ENCODE results near the gene PDZD4. TPM values are rescaled to one million over a fixed set of nuclear protein-coding genes. Genes with fewer than 3 reads are reported as not detected.

The PDZD4 gene, protein sequence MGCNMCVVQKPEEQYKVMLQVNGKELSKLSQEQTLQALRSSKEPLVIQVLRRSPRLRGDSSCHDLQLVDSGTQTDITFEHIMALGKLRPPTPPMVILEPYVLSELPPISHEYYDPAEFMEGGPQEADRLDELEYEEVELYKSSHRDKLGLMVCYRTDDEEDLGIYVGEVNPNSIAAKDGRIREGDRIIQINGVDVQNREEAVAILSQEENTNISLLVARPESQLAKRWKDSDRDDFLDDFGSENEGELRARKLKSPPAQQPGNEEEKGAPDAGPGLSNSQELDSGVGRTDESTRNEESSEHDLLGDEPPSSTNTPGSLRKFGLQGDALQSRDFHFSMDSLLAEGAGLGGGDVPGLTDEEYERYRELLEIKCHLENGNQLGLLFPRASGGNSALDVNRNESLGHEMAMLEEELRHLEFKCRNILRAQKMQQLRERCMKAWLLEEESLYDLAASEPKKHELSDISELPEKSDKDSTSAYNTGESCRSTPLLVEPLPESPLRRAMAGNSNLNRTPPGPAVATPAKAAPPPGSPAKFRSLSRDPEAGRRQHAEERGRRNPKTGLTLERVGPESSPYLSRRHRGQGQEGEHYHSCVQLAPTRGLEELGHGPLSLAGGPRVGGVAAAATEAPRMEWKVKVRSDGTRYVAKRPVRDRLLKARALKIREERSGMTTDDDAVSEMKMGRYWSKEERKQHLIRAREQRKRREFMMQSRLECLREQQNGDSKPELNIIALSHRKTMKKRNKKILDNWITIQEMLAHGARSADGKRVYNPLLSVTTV
- 1 to 10 TPM in 2 of 3 donors, under 1 TPM in 1; 0.81 to 1.4 (median 1.4) TPM for total RNA-seq

DNA sequence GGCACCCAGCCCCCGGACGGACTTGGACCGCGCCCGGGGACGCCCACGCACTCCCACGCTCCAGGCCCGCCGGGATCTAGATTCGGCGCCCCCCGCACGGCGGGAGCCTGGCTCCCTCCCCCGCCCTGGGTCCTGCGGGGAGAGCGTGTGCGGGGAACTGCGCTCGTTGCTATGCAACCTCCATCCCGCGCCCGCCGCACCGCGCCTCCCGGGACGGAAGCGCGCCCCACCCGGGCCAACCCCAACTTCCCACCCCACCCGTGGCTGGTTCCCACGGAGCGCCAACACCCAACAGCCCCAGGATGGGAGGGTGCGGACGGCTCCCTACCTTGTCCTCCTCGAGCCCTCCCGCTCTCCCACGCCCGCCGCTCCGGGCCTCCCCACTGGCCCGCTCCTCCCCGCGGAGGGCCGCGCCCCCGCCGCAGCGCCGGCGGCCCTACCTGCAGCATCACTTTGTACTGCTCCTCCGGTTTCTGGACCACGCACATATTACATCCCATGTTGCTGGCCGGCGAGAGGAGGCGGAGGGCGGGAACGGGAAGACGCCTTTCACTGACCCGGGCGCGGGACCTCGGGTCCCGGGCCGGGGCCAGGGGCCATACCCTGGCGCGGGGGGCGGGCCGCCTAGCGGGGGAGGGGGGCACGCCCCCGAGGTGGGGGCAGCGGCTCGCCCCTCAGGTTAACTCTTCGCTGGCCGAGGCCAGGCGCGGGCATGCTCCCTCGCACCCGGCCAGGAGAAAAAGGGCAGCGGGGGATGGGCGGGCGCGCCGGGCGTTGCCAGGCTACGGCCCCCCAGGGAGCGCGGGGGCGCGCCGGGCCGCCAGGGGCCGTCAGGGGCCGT, at the start of gene PDZD4:
Gene PDZD4, minus strand, starts transcription at position 746 of the 841 bp plus-strand sequence. Its CDS starts 246 bp downstream, at position 500.
- no peaks in the 10 kb centered on the region for H3K9me3 Mint-ChIP-seq
- H3K4me3 Mint-ChIP-seq, result peak within 1 kb of the TSS; percentile 58
- ATAC-seq (peak; percentile 65 to 71), DNase-seq (no peak)
- peaks cover 9% of the 10 kb centered on the region for H3K4me1 Mint-ChIP-seq (ENCODE audit: low read depth)
- peaks cover 2% of the 10 kb centered on the region for H3K27me3 Mint-ChIP-seq (ENCODE audit: low read depth)
- H3K36me3 Mint-ChIP-seq (ENCODE audit: insufficient read depth), result no peaks in the 10 kb centered on the region

DNA sequence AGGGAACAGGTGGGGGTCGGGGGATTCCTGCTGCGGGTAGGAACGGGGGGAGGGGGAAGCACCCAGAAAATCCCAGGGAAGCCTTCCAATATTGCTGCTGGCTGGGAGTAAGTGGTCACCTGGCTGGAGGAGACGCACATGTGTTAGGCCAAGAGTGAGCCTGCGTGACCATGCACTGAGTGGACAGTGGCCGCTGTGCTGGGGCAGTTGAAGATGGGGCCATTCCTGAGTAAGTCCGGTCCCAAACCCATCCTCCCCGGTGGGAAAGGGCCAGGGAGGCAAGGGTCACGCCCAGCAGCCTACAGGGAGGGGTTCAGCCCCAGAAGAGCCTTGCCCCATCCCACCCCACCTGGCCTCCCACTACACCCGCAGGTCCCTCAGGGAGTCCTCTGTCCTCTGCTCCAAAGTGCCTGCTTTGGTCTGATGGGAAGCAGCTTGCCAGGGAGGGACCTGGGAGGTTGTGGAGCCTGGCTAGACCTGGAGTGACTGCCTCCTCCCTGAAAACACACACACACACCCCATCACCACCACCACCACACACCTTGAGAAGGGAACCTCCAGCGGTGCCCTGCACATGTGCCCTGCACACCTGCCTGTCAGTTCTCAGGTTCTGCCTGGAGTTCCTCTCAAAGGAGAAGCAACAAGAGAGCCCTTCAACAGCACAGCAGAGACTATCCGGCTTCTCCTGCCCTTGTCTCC, 49.5 kb upstream of the PDZD4 start:
- no peaks in the 10 kb centered on the region for H3K9me3 Mint-ChIP-seq
- peaks cover 35% of the 10 kb centered on the region for H3K27me3 Mint-ChIP-seq (ENCODE audit: low read depth)
- DNase-seq (no peak), ATAC-seq (no peak)
- H3K4me1 Mint-ChIP-seq (ENCODE audit: low read depth), result peaks cover 16% of the 10 kb centered on the region
- H3K36me3 Mint-ChIP-seq (ENCODE audit: insufficient read depth), result no peaks in the 10 kb centered on the region
- no peak overlapping the region for H3K4me3 Mint-ChIP-seq

DNA sequence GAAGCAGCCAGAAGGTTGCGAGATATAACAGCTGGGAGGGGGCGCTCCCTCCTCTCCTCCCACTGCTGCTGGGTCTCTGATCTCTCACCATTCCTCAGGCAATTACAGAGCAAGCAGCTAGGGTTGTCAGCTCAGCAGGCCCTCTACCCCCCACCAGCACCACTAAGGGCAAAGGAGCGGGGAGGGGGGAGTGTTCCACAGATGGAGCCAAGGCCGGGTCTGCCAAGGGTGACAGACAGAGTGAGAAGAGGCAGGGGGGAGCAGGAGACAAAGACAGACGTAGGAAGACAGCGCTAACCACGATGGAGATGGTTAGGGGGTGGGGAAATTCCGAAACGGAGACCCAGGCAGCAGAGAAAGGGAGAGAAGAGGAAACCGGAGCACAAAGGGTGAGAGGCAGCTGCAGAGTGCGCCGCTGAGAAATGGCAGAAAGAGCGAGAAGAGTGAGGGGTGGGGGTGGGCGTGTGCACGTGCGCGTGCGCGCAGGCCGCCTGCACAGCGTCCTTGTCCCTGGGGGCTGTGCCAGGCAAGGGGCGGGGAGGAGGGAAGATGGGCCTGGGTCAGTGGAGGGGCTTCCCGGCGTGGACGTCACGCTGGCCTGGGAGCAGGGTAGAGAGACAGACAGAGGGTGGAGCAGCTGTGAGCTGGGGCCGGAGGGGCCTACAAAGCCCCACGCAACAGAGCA, 48.8 kb upstream of the PDZD4 start:
- ATAC-seq (peak; percentile 60 to 68), DNase-seq (no peak)
- peaks cover 16% of the 10 kb centered on the region for H3K4me1 Mint-ChIP-seq (ENCODE audit: low read depth)
- H3K27me3 Mint-ChIP-seq (ENCODE audit: low read depth), result peaks cover 31% of the 10 kb centered on the region
- no peak overlapping the region for H3K4me3 Mint-ChIP-seq
- no peaks in the 10 kb centered on the region for H3K36me3 Mint-ChIP-seq (ENCODE audit: insufficient read depth)
- no peaks in the 10 kb centered on the region for H3K9me3 Mint-ChIP-seq

GRCh38 chrX:153878345-153878744, 48.0 kb upstream of the PDZD4 start:
- H3K4me1 Mint-ChIP-seq (ENCODE audit: low read depth), result peaks cover 16% of the 10 kb centered on the region
- ATAC-seq (no peak), DNase-seq (no peak)
- no peak overlapping the region for H3K4me3 Mint-ChIP-seq
- no peaks in the 10 kb centered on the region for H3K36me3 Mint-ChIP-seq (ENCODE audit: insufficient read depth)
- H3K9me3 Mint-ChIP-seq, result no peaks in the 10 kb centered on the region
- H3K27me3 Mint-ChIP-seq (ENCODE audit: low read depth), result peaks cover 25% of the 10 kb centered on the region

DNA sequence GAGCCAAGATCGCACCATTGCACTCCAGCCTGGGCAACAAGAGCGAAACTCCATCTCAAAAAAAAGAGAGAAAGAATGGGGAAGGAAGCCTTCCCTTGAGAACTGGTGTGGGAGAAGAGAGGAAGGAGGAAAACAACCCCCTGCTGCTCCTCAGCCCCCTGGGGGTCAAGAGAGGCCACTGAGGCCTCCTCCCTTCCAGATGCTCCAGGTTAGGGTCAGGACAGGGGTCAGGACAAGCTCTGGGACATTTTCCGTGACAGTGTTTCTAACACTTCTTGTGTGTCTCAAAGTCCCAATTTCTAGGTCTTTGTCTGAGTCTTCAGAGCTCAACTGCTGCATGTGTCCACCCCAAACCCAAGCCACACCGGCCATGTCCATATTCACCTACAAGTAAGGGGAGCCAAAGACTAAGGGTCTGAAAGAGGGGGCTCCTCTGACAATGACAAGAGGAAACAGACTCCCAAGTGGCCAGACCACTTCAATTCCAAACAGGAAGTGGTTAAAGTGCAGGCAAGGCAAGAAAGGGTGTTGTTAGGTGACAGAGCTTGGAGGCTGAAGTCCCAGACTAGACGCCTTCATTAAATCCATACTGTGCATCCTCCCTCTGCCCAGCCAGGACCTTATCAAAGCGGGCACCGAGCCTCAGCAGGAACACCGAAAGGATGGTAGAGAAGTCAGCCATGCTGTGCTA, 47.4 kb upstream of the PDZD4 start:
- ATAC-seq, result no peak
- no peak overlapping the region for H3K4me3 Mint-ChIP-seq
- DNase-seq, result no peak
- peaks cover 25% of the 10 kb centered on the region for H3K27me3 Mint-ChIP-seq (ENCODE audit: low read depth)
- H3K9me3 Mint-ChIP-seq, result no peaks in the 10 kb centered on the region
- no peaks in the 10 kb centered on the region for H3K36me3 Mint-ChIP-seq (ENCODE audit: insufficient read depth)
- peaks cover 16% of the 10 kb centered on the region for H3K4me1 Mint-ChIP-seq (ENCODE audit: low read depth)

DNA sequence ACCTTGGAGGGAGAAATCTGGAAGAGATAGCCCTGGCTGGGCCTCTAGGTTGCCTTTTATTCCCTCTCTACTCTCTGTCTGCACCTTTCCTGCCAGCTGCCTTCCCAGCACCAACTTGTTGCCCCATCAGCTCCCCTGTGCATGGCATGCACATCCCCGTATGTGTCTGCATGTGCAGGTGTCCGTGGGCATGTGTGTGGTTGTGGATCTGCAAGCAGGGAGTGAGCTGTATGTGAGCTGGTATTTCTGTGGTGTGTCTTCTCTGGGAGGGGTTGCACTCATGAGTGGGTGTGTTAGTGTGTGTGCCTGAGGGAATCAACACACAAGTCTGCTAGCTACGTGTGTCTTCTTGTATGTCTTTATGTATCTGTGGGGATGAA, 45.8 kb upstream of the PDZD4 start:
- Mint-ChIP-seq H3K4me1 (ENCODE audit: low read depth) (peaks cover 16% of the 10 kb centered on the region), H3K36me3 (ENCODE audit: insufficient read depth) (no peaks in the 10 kb centered on the region), H3K9me3 (no peaks in the 10 kb centered on the region), H3K27me3 (ENCODE audit: low read depth) (peaks cover 27% of the 10 kb centered on the region), H3K4me3 (no peak overlapping the region)
- DNase-seq, result no peak
- no peak for ATAC-seq

GRCh38 chrX:153875391-153876111, 45.2 kb upstream of the PDZD4 start:
- Mint-ChIP-seq H3K4me3 (no peak overlapping the region), H3K36me3 (ENCODE audit: insufficient read depth) (no peaks in the 10 kb centered on the region), H3K27me3 (ENCODE audit: low read depth) (peaks cover 24% of the 10 kb centered on the region), H3K9me3 (no peaks in the 10 kb centered on the region), H3K4me1 (ENCODE audit: low read depth) (peaks cover 16% of the 10 kb centered on the region)
- DNase-seq, result peak; percentile 62
- peak; percentile 73 for ATAC-seq

DNA sequence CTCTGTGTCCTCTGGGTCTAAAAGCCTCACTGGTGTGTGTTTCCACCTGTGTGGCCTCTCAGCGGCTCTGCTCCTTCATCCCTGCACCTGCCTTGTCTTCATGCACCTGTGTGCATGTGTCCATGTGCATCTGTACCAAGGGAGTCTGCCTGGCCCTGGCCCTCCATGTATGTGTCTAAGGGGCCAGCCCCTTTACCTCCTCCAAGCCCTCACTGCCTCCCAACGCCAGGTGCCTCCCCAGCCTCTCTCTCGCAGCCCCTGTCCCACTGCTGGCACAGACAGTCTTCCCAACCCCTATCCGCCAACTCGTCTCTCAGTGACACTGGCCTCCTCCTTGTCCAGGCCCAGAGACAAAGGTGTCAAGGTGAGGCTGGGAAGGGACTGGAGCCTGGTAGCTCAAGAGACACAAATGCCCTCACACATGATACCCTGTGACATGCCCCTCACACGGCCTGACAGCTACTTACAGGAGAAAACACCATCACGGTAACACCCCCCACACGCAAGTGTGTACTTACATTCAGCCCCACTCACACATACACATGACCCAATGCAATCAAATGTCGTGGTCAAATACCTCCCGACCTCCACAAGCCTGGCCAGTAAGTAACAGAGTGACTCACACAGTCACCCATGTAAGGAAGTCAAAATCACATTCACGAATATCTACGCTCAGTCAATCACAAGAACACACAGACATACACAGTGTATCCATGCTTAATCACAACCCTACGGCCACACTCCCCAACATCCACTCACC, 44.2 kb upstream of the PDZD4 start:
- Mint-ChIP-seq H3K4me3 (no peak overlapping the region), H3K27me3 (ENCODE audit: low read depth) (peaks cover 19% of the 10 kb centered on the region), H3K36me3 (ENCODE audit: insufficient read depth) (no peaks in the 10 kb centered on the region), H3K9me3 (no peaks in the 10 kb centered on the region), H3K4me1 (ENCODE audit: low read depth) (peaks cover 16% of the 10 kb centered on the region)
- ATAC-seq (no peak), DNase-seq (no peak)

- Mint-ChIP-seq H3K4me1 (ENCODE audit: low read depth) (peaks cover 11% of the 10 kb centered on the region), H3K9me3 (no peaks in the 10 kb centered on the region), H3K36me3 (ENCODE audit: insufficient read depth) (no peaks in the 10 kb centered on the region), H3K27me3 (ENCODE audit: low read depth) (peaks cover 15% of the 10 kb centered on the region), H3K4me3 (no peak overlapping the region)
- ATAC-seq, result no peak
- no peak for DNase-seq
Measured at GRCh38 chrX:153874085-153874365, 43.7 kb upstream of the PDZD4 start.

- no peak for DNase-seq
- H3K27me3 Mint-ChIP-seq (ENCODE audit: low read depth), result peaks cover 12% of the 10 kb centered on the region
- no peak for ATAC-seq
- H3K36me3 Mint-ChIP-seq (ENCODE audit: insufficient read depth), result no peaks in the 10 kb centered on the region
- H3K4me3 Mint-ChIP-seq, result no peak overlapping the region
- peaks cover 7% of the 10 kb centered on the region for H3K4me1 Mint-ChIP-seq (ENCODE audit: low read depth)
- no peaks in the 10 kb centered on the region for H3K9me3 Mint-ChIP-seq
Measured at GRCh38 chrX:153873282-153874084, 43.1 kb upstream of the PDZD4 start.

- H3K27me3 Mint-ChIP-seq (ENCODE audit: low read depth), result peaks cover 12% of the 10 kb centered on the region
- DNase-seq (no peak), ATAC-seq (no peak)
- no peaks in the 10 kb centered on the region for H3K9me3 Mint-ChIP-seq
- no peak overlapping the region for H3K4me3 Mint-ChIP-seq
- H3K4me1 Mint-ChIP-seq (ENCODE audit: low read depth), result peaks cover 2% of the 10 kb centered on the region
- H3K36me3 Mint-ChIP-seq (ENCODE audit: insufficient read depth), result no peaks in the 10 kb centered on the region
Measured at GRCh38 chrX:153871946-153872878, 41.9 kb upstream of the PDZD4 start.
